ENCODE measurements around the gene MARK4.
"Not testable (repeated sequence)": the region's sequence is repeated elsewhere in the genome, so short reads cannot be mapped to it uniquely, and the experiment has no call there.

The MARK4 gene

GRCh38 chr19:45322744-45323281 lies 71.7 kb downstream of the MARK4 start, which contains the start of gene CKM:
CKM (minus strand) TSS chr19:45322875; CDS start chr19:45319713, 3,162 bp downstream.
- H3K4me1 ChIP-seq (ENCODE audit: control insufficient read depth, insufficient read depth, low read length): peaks cover 22% of the 10 kb centered on the region
- no peaks in the 10 kb centered on the region for H3K9me3 ChIP-seq (ENCODE audit: control insufficient read depth, insufficient read depth, low read depth, low read length)
- H3K9ac ChIP-seq (ENCODE audit: low read length): peak within 1 kb of the TSS; percentile 60
- peak within 1 kb of the TSS; percentile 53 for H3K4me3 ChIP-seq (ENCODE audit: low read depth, low read length)
- no peaks in the 10 kb centered on the region for H3K36me3 ChIP-seq (ENCODE audit: control insufficient read depth, insufficient read depth, low read length)
- no peak within 1 kb of the TSS for H3K27ac ChIP-seq (ENCODE audit: low read depth, low read length)
- peaks cover 12% of the 10 kb centered on the region for H3K27me3 ChIP-seq (ENCODE audit: control insufficient read depth, insufficient read depth, low read length)

- Histone ChIP-seq H3K9ac (ENCODE audit: low read length) (peak overlapping the region; percentile 60), H3K4me3 (ENCODE audit: low read depth, low read length) (peak overlapping the region; percentile 53), H3K36me3 (ENCODE audit: control insufficient read depth, insufficient read depth, low read length) (no peaks in the 10 kb centered on the region), H3K4me1 (ENCODE audit: control insufficient read depth, insufficient read depth, low read length) (peaks cover 22% of the 10 kb centered on the region), H3K9me3 (ENCODE audit: control insufficient read depth, insufficient read depth, low read depth, low read length) (no peaks in the 10 kb centered on the region), H3K27ac (ENCODE audit: low read depth, low read length) (no peak overlapping the region), H3K27me3 (ENCODE audit: control insufficient read depth, insufficient read depth, low read length) (peaks cover 11% of the 10 kb centered on the region)
Observed at GRCh38 chr19:45323671-45324081, 72.6 kb downstream of the MARK4 start.

GRCh38 chr19:45324349-45324907 lies 73.4 kb downstream of the MARK4 start:
- Histone ChIP-seq H3K36me3 (ENCODE audit: control insufficient read depth, insufficient read depth, low read length) (no peaks in the 10 kb centered on the region), H3K9ac (ENCODE audit: low read length) (peak overlapping the region; percentile 60), H3K27me3 (ENCODE audit: control insufficient read depth, insufficient read depth, low read length) (peaks cover 11% of the 10 kb centered on the region), H3K9me3 (ENCODE audit: control insufficient read depth, insufficient read depth, low read depth, low read length) (no peaks in the 10 kb centered on the region), H3K4me1 (ENCODE audit: control insufficient read depth, insufficient read depth, low read length) (peaks cover 22% of the 10 kb centered on the region), H3K4me3 (ENCODE audit: low read depth, low read length) (peak overlapping the region; percentile 53), H3K27ac (ENCODE audit: low read depth, low read length) (no peak overlapping the region)

GRCh38 chr19:45327404-45328143 lies 76.5 kb downstream of the MARK4 start:
- Histone ChIP-seq H3K4me1 (ENCODE audit: control insufficient read depth, insufficient read depth, low read length) (peaks cover 16% of the 10 kb centered on the region), H3K9ac (ENCODE audit: low read length) (no peak overlapping the region), H3K9me3 (ENCODE audit: control insufficient read depth, insufficient read depth, low read depth, low read length) (no peaks in the 10 kb centered on the region), H3K27me3 (ENCODE audit: control insufficient read depth, insufficient read depth, low read length) (peaks cover 11% of the 10 kb centered on the region), H3K4me3 (ENCODE audit: low read depth, low read length) (no peak overlapping the region), H3K36me3 (ENCODE audit: control insufficient read depth, insufficient read depth, low read length) (no peaks in the 10 kb centered on the region), H3K27ac (ENCODE audit: low read depth, low read length) (no peak overlapping the region)

GRCh38 chr19:45331411-45331810 lies 80.3 kb downstream of the MARK4 start:
- Histone ChIP-seq H3K27ac (ENCODE audit: low read depth, low read length) (no peak overlapping the region), H3K9ac (ENCODE audit: low read length) (no peak overlapping the region), H3K4me3 (ENCODE audit: low read depth, low read length) (no peak overlapping the region), H3K4me1 (ENCODE audit: control insufficient read depth, insufficient read depth, low read length) (no peaks in the 10 kb centered on the region), H3K9me3 (ENCODE audit: control insufficient read depth, insufficient read depth, low read depth, low read length) (no peaks in the 10 kb centered on the region), H3K27me3 (ENCODE audit: control insufficient read depth, insufficient read depth, low read length) (no peaks in the 10 kb centered on the region), H3K36me3 (ENCODE audit: control insufficient read depth, insufficient read depth, low read length) (no peaks in the 10 kb centered on the region)

- H3K9me3 ChIP-seq (ENCODE audit: control insufficient read depth, insufficient read depth, low read depth, low read length): no peaks in the 10 kb centered on the region
- H3K4me3 ChIP-seq (ENCODE audit: low read depth, low read length): no peak overlapping the region
- H3K27me3 ChIP-seq (ENCODE audit: control insufficient read depth, insufficient read depth, low read length): no peaks in the 10 kb centered on the region
- no peak overlapping the region for H3K27ac ChIP-seq (ENCODE audit: low read depth, low read length)
- no peaks in the 10 kb centered on the region for H3K4me1 ChIP-seq (ENCODE audit: control insufficient read depth, insufficient read depth, low read length)
- H3K9ac ChIP-seq (ENCODE audit: low read length): no peak overlapping the region
- no peaks in the 10 kb centered on the region for H3K36me3 ChIP-seq (ENCODE audit: control insufficient read depth, insufficient read depth, low read length)
Observed at GRCh38 chr19:45333609-45334303, 82.7 kb downstream of the MARK4 start.

GRCh38 chr19:45334881-45335280 lies 83.8 kb downstream of the MARK4 start:
- H3K9ac ChIP-seq (ENCODE audit: low read length); H3K27ac ChIP-seq (ENCODE audit: low read depth, low read length); H3K9me3 ChIP-seq (ENCODE audit: control insufficient read depth, insufficient read depth, low read depth, low read length); H3K4me1 ChIP-seq (ENCODE audit: control insufficient read depth, insufficient read depth, low read length); H3K27me3 ChIP-seq (ENCODE audit: control insufficient read depth, insufficient read depth, low read length); H3K4me3 ChIP-seq (ENCODE audit: low read depth, low read length); H3K36me3 ChIP-seq (ENCODE audit: control insufficient read depth, insufficient read depth, low read length): not testable (repeated sequence)

- Histone ChIP-seq H3K27ac (ENCODE audit: low read depth, low read length) (no peak overlapping the region), H3K4me3 (ENCODE audit: low read depth, low read length) (no peak overlapping the region), H3K27me3 (ENCODE audit: control insufficient read depth, insufficient read depth, low read length) (peaks cover 21% of the 10 kb centered on the region), H3K36me3 (ENCODE audit: control insufficient read depth, insufficient read depth, low read length) (no peaks in the 10 kb centered on the region), H3K9ac (ENCODE audit: low read length) (no peak overlapping the region), H3K4me1 (ENCODE audit: control insufficient read depth, insufficient read depth, low read length) (no peaks in the 10 kb centered on the region), H3K9me3 (ENCODE audit: control insufficient read depth, insufficient read depth, low read depth, low read length) (no peaks in the 10 kb centered on the region)
Observed at GRCh38 chr19:45336696-45337251, 85.7 kb downstream of the MARK4 start.

- Histone ChIP-seq H3K4me1 (ENCODE audit: control insufficient read depth, insufficient read depth, low read length) (no peaks in the 10 kb centered on the region), H3K9ac (ENCODE audit: low read length) (no peak overlapping the region), H3K27ac (ENCODE audit: low read depth, low read length) (no peak overlapping the region), H3K9me3 (ENCODE audit: control insufficient read depth, insufficient read depth, low read depth, low read length) (no peaks in the 10 kb centered on the region), H3K4me3 (ENCODE audit: low read depth, low read length) (no peak overlapping the region), H3K27me3 (ENCODE audit: control insufficient read depth, insufficient read depth, low read length) (peaks cover 31% of the 10 kb centered on the region), H3K36me3 (ENCODE audit: control insufficient read depth, insufficient read depth, low read length) (no peaks in the 10 kb centered on the region)
Observed at GRCh38 chr19:45339629-45340028, 88.6 kb downstream of the MARK4 start.

- no peaks in the 10 kb centered on the region for H3K9me3 ChIP-seq (ENCODE audit: control insufficient read depth, insufficient read depth, low read depth, low read length)
- H3K4me1 ChIP-seq (ENCODE audit: control insufficient read depth, insufficient read depth, low read length): no peaks in the 10 kb centered on the region
- H3K27ac ChIP-seq (ENCODE audit: low read depth, low read length): no peak within 1 kb of the TSS
- peak within 1 kb of the TSS; percentile 52 for H3K4me3 ChIP-seq (ENCODE audit: low read depth, low read length)
- H3K36me3 ChIP-seq (ENCODE audit: control insufficient read depth, insufficient read depth, low read length): no peaks in the 10 kb centered on the region
- peaks cover 31% of the 10 kb centered on the region for H3K27me3 ChIP-seq (ENCODE audit: control insufficient read depth, insufficient read depth, low read length)
- peak within 1 kb of the TSS; percentile 17 for H3K9ac ChIP-seq (ENCODE audit: low read length)
Observed at GRCh38 chr19:45340232-45340898, 89.3 kb downstream of the MARK4 start, which contains the start of gene KLC3. KLC3 (plus strand) TSS chr19:45340750; CDS start chr19:45345542, 4,792 bp downstream.
